NCI-H1105 treated with DMSO at 0.1 percent for 48 hours (cell line): ENCODE results near the gene HPS3.
"Not testable (repeated sequence)": the region's sequence is repeated elsewhere in the genome, so short reads cannot be mapped to it uniquely, and the experiment has no call there.

Experiments used
- DNase-seq: peaks from one replicate; lab custom pipeline; 2025; lab: John Stamatoyannopoulos, UW

Gene HPS3, protein sequence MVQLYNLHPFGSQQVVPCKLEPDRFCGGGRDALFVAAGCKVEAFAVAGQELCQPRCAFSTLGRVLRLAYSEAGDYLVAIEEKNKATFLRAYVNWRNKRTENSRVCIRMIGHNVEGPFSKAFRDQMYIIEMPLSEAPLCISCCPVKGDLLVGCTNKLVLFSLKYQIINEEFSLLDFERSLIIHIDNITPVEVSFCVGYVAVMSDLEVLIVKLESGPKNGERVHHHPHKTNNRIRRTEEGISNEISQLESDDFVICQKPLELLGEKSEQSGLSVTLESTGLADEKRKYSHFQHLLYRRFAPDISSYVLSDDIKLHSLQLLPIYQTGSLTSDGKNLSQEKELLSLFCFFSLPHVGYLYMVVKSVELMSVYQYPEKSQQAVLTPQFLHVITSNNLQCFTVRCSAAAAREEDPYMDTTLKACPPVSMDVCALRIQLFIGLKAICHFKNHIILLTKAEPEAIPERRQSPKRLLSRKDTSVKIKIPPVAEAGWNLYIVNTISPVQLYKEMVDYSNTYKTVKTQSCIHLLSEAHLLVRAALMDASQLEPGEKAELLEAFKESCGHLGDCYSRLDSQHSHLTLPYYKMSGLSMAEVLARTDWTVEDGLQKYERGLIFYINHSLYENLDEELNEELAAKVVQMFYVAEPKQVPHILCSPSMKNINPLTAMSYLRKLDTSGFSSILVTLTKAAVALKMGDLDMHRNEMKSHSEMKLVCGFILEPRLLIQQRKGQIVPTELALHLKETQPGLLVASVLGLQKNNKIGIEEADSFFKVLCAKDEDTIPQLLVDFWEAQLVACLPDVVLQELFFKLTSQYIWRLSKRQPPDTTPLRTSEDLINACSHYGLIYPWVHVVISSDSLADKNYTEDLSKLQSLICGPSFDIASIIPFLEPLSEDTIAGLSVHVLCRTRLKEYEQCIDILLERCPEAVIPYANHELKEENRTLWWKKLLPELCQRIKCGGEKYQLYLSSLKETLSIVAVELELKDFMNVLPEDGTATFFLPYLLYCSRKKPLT

DNA sequence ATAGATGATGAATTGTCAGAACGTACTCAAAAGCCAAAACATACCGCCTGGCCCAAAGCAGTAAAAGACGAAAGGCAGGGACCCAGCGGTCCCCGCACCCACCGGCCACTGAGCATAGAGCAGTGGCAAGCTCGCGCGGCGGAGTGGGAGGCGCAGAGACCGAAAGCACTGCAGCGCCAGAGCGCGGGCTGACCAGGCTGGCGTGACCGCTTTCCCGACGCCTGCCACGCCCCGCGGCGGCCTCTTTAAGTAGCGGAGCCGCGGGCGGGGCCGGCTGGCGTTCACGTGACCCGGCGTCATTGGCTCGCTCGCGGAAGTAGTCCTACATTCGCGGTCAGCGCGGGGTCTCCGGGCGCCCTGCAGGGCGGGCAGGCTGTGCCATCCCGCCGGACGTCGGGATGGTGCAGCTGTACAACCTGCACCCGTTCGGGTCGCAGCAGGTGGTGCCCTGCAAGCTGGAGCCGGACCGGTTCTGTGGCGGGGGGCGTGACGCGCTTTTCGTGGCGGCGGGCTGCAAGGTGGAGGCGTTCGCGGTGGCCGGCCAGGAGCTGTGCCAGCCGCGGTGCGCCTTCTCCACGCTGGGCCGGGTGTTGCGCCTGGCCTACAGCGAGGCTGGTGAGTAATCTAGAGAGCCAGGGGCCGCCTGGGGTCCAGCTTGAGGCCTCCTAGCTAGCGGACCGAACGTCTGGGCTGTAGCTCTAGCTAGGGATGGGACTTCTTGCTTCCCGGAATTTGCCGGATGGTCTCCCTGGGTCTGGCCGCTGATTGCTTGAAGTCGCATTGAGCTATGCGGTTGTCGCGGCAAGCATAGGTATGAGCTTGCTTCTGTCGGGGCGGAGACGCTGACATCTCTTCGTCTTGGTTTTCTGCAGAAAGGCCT is at the start of gene HPS3:
TSS of gene HPS3 (plus strand) at position 313 of the 880 bp plus-strand sequence. CDS start at position 399, 86 bp downstream.
- peak; percentile 91 for DNase-seq

DNA sequence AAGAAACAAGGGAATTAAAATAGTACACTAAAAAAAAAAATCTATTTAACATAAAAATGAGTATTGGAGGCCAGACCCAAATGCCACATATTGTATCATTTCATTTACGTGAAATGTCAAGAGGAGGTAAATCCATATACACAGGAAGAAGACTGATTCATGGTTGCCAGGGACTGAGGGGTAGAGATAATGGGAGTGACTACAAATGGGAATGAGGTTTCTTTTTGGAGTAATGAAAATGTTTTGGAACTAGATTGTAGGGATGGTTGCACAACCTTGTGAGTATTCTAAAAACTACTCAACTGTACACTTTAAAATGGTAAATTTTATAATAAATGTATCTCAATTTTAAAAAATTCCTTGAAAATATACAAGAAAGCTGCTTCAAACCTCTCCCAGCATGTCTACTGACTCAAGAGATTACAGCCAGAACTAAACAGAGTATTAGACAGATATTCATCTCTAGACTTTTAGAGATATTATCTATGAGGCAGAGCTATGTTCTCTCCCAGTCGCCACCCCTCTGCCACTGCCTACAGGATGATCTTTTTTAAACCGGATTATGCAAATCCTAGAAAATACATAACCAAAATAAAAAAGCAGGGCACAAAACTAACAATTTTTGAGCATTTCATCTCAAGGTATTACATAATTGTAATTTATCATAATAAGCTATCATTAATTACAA is 49.3 kb upstream of the HPS3 start:
- DNase-seq, result no peak

- DNase-seq, result no peak
Observed at GRCh38 chr3:149080699-149081091, 48.7 kb upstream of the HPS3 start.

- no peak for DNase-seq
Observed at GRCh38 chr3:149081772-149082171, 47.7 kb upstream of the HPS3 start.

GRCh38 chr3:149085828-149086231 is 43.6 kb upstream of the HPS3 start:
- DNase-seq, result peak; percentile 71

DNA sequence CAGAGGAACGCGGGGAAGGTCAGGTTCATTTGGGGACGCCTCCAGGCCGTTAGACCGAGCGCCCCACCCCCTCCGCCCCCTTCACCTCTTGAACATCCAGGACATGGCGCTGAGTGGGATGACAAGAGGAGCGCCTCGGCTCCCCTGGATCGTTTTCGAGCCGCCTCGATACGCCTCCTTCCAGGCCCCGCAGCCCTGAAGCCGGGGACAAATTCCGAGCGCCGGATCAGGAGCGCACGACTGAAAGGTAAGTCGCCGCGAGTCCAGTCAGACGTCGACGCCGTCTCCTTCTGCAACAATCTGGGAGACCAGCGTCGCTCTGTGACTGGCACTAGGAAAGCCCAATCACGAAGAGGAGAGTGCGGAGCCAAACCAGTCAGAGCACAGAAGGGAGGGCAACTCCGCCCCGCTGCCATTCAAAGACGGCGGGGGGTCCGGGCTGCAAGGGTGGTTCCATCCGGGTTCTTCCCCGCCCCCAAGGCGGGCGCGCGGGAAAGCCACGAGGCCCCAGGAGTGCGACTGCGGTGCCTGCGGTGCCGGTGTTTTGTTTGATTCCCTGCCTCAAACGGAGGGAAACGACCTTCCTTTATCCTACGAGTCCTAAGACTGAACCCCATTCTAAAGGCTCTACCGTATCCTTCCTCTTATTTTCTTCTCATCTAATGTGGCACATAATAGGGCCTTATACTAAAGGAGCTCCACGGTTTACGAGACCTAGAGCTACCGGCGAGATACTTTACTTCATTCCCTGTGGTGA is 43.0 kb upstream of the HPS3 start, which contains the start of gene HLTF:
TSS of gene HLTF (minus strand) at position 302 of the 757 bp plus-strand sequence. CDS start at position 105, 197 bp downstream.
- DNase-seq, result peak; percentile 97

- DNase-seq, result no peak
Observed at GRCh38 chr3:149087208-149087607, 42.2 kb upstream of the HPS3 start.

- no peak for DNase-seq
Observed at GRCh38 chr3:149089395-149089794, 40.0 kb upstream of the HPS3 start.

- no peak for DNase-seq
Observed at GRCh38 chr3:149090461-149090860, 39.0 kb upstream of the HPS3 start.

- DNase-seq, result no peak
Observed at GRCh38 chr3:149090907-149091306, 38.5 kb upstream of the HPS3 start.

- DNase-seq, result peak; percentile 60
Observed at GRCh38 chr3:149091983-149092382, 37.5 kb upstream of the HPS3 start.

DNA sequence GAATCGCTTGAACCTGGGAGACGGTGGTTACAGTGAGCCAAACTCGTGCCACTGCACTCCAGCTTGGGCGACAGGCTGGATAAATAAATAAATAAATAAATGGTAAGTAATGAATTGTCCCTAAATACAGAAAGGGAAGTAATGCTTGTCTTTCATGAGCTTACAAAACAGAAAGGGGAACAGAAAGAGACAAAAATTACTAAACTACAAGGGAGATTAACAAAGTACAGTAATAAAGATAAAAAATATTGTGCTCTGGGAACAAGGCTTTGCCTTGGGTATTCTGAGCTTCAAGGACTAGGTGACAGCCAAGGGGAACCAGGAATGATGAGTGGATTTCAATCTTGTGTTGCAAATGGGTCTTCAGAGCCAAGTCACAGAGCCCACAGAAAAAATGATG is 34.0 kb upstream of the HPS3 start:
- DNase-seq, result no peak

GRCh38 chr3:149097987-149098386 is 31.5 kb upstream of the HPS3 start:
- DNase-seq, result not testable (repeated sequence)

GRCh38 chr3:149101154-149101553 is 28.3 kb upstream of the HPS3 start:
- no peak for DNase-seq

GRCh38 chr3:149101641-149102040 is 27.8 kb upstream of the HPS3 start:
- no peak for DNase-seq

GRCh38 chr3:149104484-149104883 is 25.0 kb upstream of the HPS3 start:
- DNase-seq, result no peak

DNA sequence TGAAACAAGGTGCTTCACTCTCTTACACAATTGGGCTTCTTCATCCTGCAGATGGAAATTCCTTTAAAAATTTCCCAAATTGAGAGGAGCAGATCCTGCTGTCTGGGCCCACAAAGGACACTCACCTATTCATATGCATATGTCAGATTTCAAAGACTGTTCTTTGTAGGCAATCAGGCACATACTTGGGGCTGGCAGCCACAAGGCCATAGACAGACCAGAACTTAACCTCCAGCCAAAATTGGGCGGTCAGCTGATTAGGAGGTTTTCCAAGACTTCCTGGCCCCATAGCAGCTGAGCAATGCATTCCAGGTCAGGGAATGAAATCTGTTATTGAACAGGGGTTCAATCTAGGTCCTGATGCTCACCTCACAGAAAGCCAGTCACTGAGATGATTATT is 15.0 kb upstream of the HPS3 start:
- no peak for DNase-seq

- DNase-seq, result no peak
Observed at GRCh38 chr3:149115114-149115513, 14.3 kb upstream of the HPS3 start.

- DNase-seq, result no peak
Observed at GRCh38 chr3:149118724-149119123, 10.7 kb upstream of the HPS3 start.

- no peak for DNase-seq
Observed at GRCh38 chr3:149119466-149119865, 10.0 kb upstream of the HPS3 start.
